ENCODE measurements around the gene GDI1.

The GDI1 gene

DNA sequence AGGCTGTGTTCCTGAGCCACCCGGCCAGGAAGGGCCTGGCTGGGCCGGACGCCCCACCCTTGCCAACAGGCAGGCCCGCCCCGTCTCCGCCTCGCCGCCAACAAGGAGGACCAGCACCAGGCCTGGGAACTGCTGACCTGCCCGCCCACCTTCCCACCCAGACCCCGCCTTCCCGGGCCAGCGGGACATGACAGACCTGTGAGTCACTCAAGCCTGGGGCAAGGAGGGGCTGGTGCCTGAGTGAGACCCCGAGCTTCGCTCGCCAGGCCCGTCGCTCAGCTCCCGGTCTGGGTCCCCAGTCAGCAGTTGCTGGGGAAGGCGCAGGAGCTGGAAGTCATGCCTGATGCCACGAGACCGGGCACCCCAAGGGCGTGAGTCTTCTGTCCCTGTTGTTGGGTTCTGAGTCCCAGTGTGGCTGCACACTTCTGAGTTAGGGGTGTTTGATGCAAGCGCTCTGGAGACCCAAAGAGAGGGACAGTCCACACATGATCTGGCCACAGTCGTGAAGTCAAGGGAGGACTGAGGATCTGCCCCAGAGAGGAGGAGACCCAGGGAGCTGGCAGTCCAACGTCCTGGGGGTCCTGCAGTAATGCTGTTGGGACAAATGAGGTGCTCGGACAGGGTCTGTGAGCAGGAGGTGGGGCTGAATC, 27.6 kb upstream of the GDI1 start, which contains the start of gene DNASE1L1:
TSS of gene DNASE1L1 (minus strand) at position 33 of the 650 bp plus-strand sequence. CDS start 3,686 bp downstream, outside the sequence.
- Histone ChIP-seq H3K36me3 (ENCODE audit: control insufficient read depth, insufficient read depth, low read length) (no peaks in the 10 kb centered on the region; the same call in 1 of the 2 replicates), H3K27me3 (replicated peaks; ENCODE audit: control insufficient read depth, insufficient read depth, low read length) (no peaks in the 10 kb centered on the region), H3K4me3 (replicated peaks; ENCODE audit: low read depth, low read length) (peak within 1 kb of the TSS; percentile 47)
- DNase-seq (ENCODE audit: extremely low read depth, insufficient read length) = peak; percentile 76
- TF ChIP-seq, protein P1, sequence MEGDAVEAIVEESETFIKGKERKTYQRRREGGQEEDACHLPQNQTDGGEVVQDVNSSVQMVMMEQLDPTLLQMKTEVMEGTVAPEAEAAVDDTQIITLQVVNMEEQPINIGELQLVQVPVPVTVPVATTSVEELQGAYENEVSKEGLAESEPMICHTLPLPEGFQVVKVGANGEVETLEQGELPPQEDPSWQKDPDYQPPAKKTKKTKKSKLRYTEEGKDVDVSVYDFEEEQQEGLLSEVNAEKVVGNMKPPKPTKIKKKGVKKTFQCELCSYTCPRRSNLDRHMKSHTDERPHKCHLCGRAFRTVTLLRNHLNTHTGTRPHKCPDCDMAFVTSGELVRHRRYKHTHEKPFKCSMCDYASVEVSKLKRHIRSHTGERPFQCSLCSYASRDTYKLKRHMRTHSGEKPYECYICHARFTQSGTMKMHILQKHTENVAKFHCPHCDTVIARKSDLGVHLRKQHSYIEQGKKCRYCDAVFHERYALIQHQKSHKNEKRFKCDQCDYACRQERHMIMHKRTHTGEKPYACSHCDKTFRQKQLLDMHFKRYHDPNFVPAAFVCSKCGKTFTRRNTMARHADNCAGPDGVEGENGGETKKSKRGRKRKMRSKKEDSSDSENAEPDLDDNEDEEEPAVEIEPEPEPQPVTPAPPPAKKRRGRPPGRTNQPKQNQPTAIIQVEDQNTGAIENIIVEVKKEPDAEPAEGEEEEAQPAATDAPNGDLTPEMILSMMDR (IDR thresholded peaks at IDR 0.05; ENCODE audit: insufficient read depth, low read length, poor library complexity, severe bottlenecking) = no peak

DNA sequence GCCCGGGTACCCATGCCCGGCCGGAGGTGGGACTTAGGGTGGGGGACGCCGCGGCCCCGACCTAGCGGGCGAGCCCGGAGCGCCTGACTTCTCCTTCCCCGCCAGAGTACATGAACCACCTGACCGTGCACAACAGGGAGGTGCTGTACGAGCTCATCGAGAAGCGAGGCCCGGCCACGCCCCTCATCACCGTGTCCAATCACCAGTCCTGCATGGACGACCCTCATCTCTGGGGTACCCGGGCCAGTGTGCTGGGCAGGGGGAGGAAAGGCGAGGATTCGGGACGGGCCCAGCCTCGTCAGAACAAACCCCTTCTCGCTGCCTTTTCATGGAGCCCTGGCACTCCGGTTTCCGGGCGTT, 25.0 kb upstream of the GDI1 start:
- Histone ChIP-seq H3K36me3 (ENCODE audit: control insufficient read depth, insufficient read depth, low read length) (no peaks in the 10 kb centered on the region; the same call in 1 of the 2 replicates), H3K27me3 (replicated peaks; ENCODE audit: control insufficient read depth, insufficient read depth, low read length) (no peaks in the 10 kb centered on the region), H3K4me3 (replicated peaks; ENCODE audit: low read depth, low read length) (peak overlapping the region; percentile 75)
- DNase-seq (ENCODE audit: extremely low read depth, insufficient read length) = peak; percentile 60
- TF ChIP-seq, protein P1 (IDR thresholded peaks at IDR 0.05; ENCODE audit: insufficient read depth, low read length, poor library complexity, severe bottlenecking) = no peak

DNA sequence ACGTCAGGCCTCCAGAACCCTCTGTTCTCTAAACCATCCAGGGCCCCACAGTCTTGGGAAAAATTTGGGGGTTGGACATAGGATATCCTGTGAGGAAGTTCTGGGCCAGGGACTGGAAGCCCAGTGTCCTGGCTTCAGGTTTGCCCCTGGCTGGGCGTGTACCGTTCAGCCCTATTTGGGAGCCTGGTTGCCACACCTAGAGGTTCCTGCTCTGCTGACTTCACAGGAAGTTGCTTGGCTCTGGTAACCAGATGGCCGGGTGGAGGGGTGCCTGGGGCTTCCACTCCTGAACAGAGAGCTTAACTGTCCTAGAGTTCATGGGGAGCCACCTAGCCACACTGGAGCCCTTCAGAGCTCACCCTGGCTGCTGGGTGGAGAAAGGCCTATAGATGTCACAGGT, 24.5 kb upstream of the GDI1 start:
- no peaks in the 10 kb centered on the region; the same call in 1 of the 2 replicates for H3K36me3 ChIP-seq (ENCODE audit: control insufficient read depth, insufficient read depth, low read length)
- H3K27me3 ChIP-seq (replicated peaks; ENCODE audit: control insufficient read depth, insufficient read depth, low read length) = no peaks in the 10 kb centered on the region
- TF ChIP-seq, protein P1 (IDR thresholded peaks at IDR 0.05; ENCODE audit: insufficient read depth, low read length, poor library complexity, severe bottlenecking) = no peak
- peak overlapping the region; percentile 75 for H3K4me3 ChIP-seq (replicated peaks; ENCODE audit: low read depth, low read length)
- DNase-seq (ENCODE audit: extremely low read depth, insufficient read length) = no peak

DNA sequence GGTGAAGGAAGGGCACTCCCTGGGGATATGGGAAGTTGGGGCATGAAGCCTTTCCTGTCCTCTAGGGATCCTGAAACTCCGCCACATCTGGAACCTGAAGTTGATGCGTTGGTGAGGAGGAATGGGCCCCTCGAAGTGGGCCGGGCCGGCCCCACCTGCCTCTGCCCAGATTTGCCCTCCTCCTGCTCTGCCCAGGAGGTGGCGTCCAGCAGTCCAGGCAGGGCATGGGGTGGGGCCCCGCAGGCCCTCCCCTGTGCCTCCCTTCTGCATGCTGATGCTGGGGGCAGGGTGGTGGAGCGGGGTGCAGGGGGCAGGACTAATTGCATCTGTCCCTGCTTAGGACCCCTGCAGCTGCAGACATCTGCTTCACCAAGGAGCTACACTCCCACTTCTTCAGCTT, 23.8 kb upstream of the GDI1 start:
- H3K36me3 ChIP-seq (ENCODE audit: control insufficient read depth, insufficient read depth, low read length) = no peaks in the 10 kb centered on the region; the same call in 1 of the 2 replicates
- DNase-seq (ENCODE audit: extremely low read depth, insufficient read length) = no peak
- TF ChIP-seq, protein P1 (IDR thresholded peaks at IDR 0.05; ENCODE audit: insufficient read depth, low read length, poor library complexity, severe bottlenecking) = no peak
- H3K27me3 ChIP-seq (replicated peaks; ENCODE audit: control insufficient read depth, insufficient read depth, low read length) = no peaks in the 10 kb centered on the region
- H3K4me3 ChIP-seq (replicated peaks; ENCODE audit: low read depth, low read length) = no peak overlapping the region

DNA sequence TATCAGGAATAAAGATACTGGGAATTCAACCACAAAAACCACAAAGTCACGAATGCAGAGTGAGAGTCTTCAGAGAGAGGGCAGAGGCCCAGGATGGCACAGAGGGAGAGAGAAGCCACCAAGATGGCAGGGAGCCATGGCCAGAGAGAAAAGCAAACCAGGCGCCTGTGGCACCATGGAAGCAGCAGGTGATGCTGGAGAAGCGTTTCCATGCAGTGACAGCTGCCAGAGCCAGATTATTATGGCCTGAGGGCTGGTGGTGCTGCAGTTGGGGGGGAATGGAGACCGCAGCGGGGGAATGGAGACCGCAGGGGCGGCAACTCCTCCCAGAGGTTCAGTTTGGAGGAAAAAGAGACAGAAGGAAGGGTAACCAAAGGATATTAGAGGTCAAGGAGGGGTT, 19.8 kb upstream of the GDI1 start:
- TF ChIP-seq, protein P1 (IDR thresholded peaks at IDR 0.05; ENCODE audit: insufficient read depth, low read length, poor library complexity, severe bottlenecking) = no peak
- no peak for DNase-seq (ENCODE audit: extremely low read depth, insufficient read length)
- Histone ChIP-seq H3K36me3 (ENCODE audit: control insufficient read depth, insufficient read depth, low read length) (no peaks in the 10 kb centered on the region; the same call in 1 of the 2 replicates), H3K4me3 (replicated peaks; ENCODE audit: low read depth, low read length) (no peak overlapping the region), H3K27me3 (replicated peaks; ENCODE audit: control insufficient read depth, insufficient read depth, low read length) (no peaks in the 10 kb centered on the region)
